Ascending aorta (tissue), 2 donors: ENCODE data around the gene SCRN1. TPM values are rescaled to one million over a fixed set of nuclear protein-coding genes. Genes with fewer than 3 reads are reported as not detected.

Experiments
- DNase-seq, 2 donors: peaks; one replicate each; pipeline ENCODE4 v3.0.0-alpha.2; 2019; ENCODE audit warnings: low spot score in 2 of 2
- H3K27ac ChIP-seq, 2 donors: fragments of 200-600 bp; sonication (generic); one replicate each; pipeline ENCODE4 v1.5.1; 2016 to 2017; ENCODE audit warnings: mild to moderate bottlenecking in 1 of 2
- H3K27me3 ChIP-seq: fragments of 200-600 bp; sonication (generic); one replicate; pipeline ENCODE4 v1.5.1; 2017
- H3K36me3 ChIP-seq, 2 donors: fragments of 200-600 bp; sonication (generic); one replicate each; pipeline ENCODE4 v1.5.1; 2016
- H3K4me1 ChIP-seq, 2 donors: fragments of 200-600 bp; sonication (generic); one replicate each; pipeline ENCODE4 v1.5.1; 2016 to 2017; ENCODE audit warnings: mild to moderate bottlenecking in 1 of 2
- H3K4me3 ChIP-seq, 2 donors: fragments of 200-600 bp; sonication (generic); one replicate each; pipeline ENCODE4 v1.5.1; 2016 to 2017; ENCODE audit warnings: mild to moderate bottlenecking in 1 of 2
- H3K9me3 ChIP-seq, 2 donors: fragments of 200-600 bp; sonication (generic); one replicate each; pipeline ENCODE4 v1.5.1; 2016
- CTCF ChIP-seq, 3 experiments: fragments of 200-600 bp in 2 of 3; fragments of 450-650 bp in 1 of 3; sonication (generic) in 2 of 3; IDR thresholded peaks; one replicate each; pipeline ENCODE4 v1.5.1; 2016 to 2019; ENCODE audit warnings: antibody characterized with exemption in 3 of 3, mild to moderate bottlenecking in 1 of 3, moderate library complexity in 1 of 3
- intact Hi-C: fragments of 100-400 bp; cut with DNase I; formaldehyde crosslinking; loops from one replicate; pipeline ENCODE4 v1.15.1; 2023
- total RNA-seq: library from RNA; depleted of rRNA; stranded (reverse); fragments of >200 nt; gene quantifications from one replicate; pipeline ENCODE4 v1.1.0, GENCODE V29; 2016

The SCRN1 gene
- total RNA-seq, 1 donor from 2014 or later, result 31.0 TPM

- Histone ChIP-seq H3K4me3 (no peak overlapping the region), H3K27ac (no peak overlapping the region), H3K9me3 (no peaks in the 10 kb centered on the region), H3K4me1 (no peaks in the 10 kb centered on the region), H3K27me3 (no peaks in the 10 kb centered on the region), H3K36me3 (peaks cover 17 to 55% of the 10 kb centered on the region in 2 donors)
- intact Hi-C loops, result no loop called here
- no peak for TF ChIP-seq CTCF (IDR thresholded peaks at IDR 0.05)
- no peak for DNase-seq
Measured at GRCh38 chr7:29926216-29926615, 63.4 kb downstream of the SCRN1 start.

GRCh38 chr7:29924684-29925083 is 64.9 kb downstream of the SCRN1 start:
- Histone ChIP-seq H3K27ac (no peak overlapping the region), H3K4me3 (no peak overlapping the region), H3K36me3 (peaks cover 20 to 50% of the 10 kb centered on the region in 2 donors), H3K4me1 (no peaks in the 10 kb centered on the region), H3K27me3 (no peaks in the 10 kb centered on the region), H3K9me3 (no peaks in the 10 kb centered on the region)
- TF ChIP-seq CTCF (IDR thresholded peaks at IDR 0.05), result no peak
- intact Hi-C loops, result loop anchor here (5.0 kb wide), 1 partner anchor 287 kb away; no protein-coding TSS in a partner anchor
- no peak for DNase-seq

- Histone ChIP-seq H3K27me3 (no peaks in the 10 kb centered on the region), H3K27ac (no peak overlapping the region), H3K36me3 (peaks cover 23 to 49% of the 10 kb centered on the region in 2 donors), H3K4me1 (no peaks in the 10 kb centered on the region), H3K9me3 (no peaks in the 10 kb centered on the region), H3K4me3 (no peak overlapping the region)
- intact Hi-C loops, result loop anchor here (5.0 kb wide), 1 partner anchor 287 kb away; no protein-coding TSS in a partner anchor
- DNase-seq, result no peak
- no peak for TF ChIP-seq CTCF (IDR thresholded peaks at IDR 0.05)
Measured at GRCh38 chr7:29924006-29924405, 65.6 kb downstream of the SCRN1 start.

GRCh38 chr7:29922921-29923700 is 66.5 kb downstream of the SCRN1 start:
- H3K4me1 ChIP-seq, result no peaks in the 10 kb centered on the region
- H3K36me3 ChIP-seq, result peaks cover 27 to 50% of the 10 kb centered on the region in 2 donors
- no peak for TF ChIP-seq CTCF (IDR thresholded peaks at IDR 0.05)
- no peak overlapping the region for H3K4me3 ChIP-seq
- intact Hi-C loops, result loop anchor here (5.0 kb wide), 1 partner anchor 286 kb away; no protein-coding TSS in a partner anchor
- H3K9me3 ChIP-seq, result no peaks in the 10 kb centered on the region
- H3K27ac ChIP-seq, result no peak overlapping the region
- DNase-seq, result no peak
- no peaks in the 10 kb centered on the region for H3K27me3 ChIP-seq

GRCh38 chr7:29921404-29922010 is 68.1 kb downstream of the SCRN1 start:
- no peaks in the 10 kb centered on the region for H3K27me3 ChIP-seq
- no peak overlapping the region for H3K4me3 ChIP-seq
- H3K27ac ChIP-seq, result no peak overlapping the region
- H3K36me3 ChIP-seq, result peaks cover 29 to 48% of the 10 kb centered on the region in 2 donors
- H3K9me3 ChIP-seq, result no peaks in the 10 kb centered on the region
- H3K4me1 ChIP-seq, result no peaks in the 10 kb centered on the region
- DNase-seq, result no peak
- intact Hi-C loops, result loop anchor here (2.0 to 5.0 kb wide), 2 partner anchors 173 to 284 kb away; no protein-coding TSS in a partner anchor
- TF ChIP-seq CTCF (IDR thresholded peaks at IDR 0.05), result peak; percentile 65 to 85 (median 70)
